Activated T-helper 2 cell treated with anti-CD3 and anti-CD28 coated beads, Interferon-gamma antibody, Interleukin-2, Interleukin-4, amounts not matched to agents 10 μg/mL and 5 μg/mL and 100 μg/mL, durations not matched to agents 14 hours and 24 hours and 36 hours (primary cell): ENCODE measurements around the gene DNAI2. TPM values are rescaled to one million over a fixed set of nuclear protein-coding genes. Genes with fewer than 3 reads are reported as not detected.
"Not testable (repeated sequence)": the region's sequence is repeated elsewhere in the genome, so short reads cannot be mapped to it uniquely, and the experiment has no call there.

ENCODE experiments used
- DNase-seq: peaks from one replicate; pipeline ENCODE4 v3.0.0; 2021; ENCODE audit warnings: low spot score
- H3K27ac Mint-ChIP-seq: one replicate; pipeline ENCODE4 v1.8.0; 2021; ENCODE audit warnings: mixed read lengths
- H3K27me3 Mint-ChIP-seq: one replicate; pipeline ENCODE4 v1.8.0; 2021; ENCODE audit warnings: low read depth, mixed read lengths
- H3K36me3 Mint-ChIP-seq: one replicate; pipeline ENCODE4 v1.8.0; 2021; ENCODE audit warnings: low read depth, mixed read lengths
- H3K4me1 Mint-ChIP-seq: one replicate; pipeline ENCODE4 v1.8.0; 2021; ENCODE audit warnings: low read depth, mixed read lengths
- H3K4me3 Mint-ChIP-seq: one replicate; pipeline ENCODE4 v1.8.0; 2021; ENCODE audit warnings: low read depth, mild to moderate bottlenecking, moderate library complexity, mixed read lengths
- H3K9me3 Mint-ChIP-seq: one replicate; pipeline ENCODE4 v1.8.0; 2021; ENCODE audit warnings: mixed read lengths
- intact Hi-C: fragments of 100-400 bp; cut with micrococcal nuclease; formaldehyde crosslinking; loops from one replicate; pipeline ENCODE4 v1.15.1; 2023
- total RNA-seq: library from RNA; stranded (reverse); gene quantifications from 2 replicates; pipeline ENCODE4 v1.2.3, GENCODE V29; 2022

Gene DNAI2
- total RNA-seq, 1 donor from 2014 or later: 0.75 TPM

DNA sequence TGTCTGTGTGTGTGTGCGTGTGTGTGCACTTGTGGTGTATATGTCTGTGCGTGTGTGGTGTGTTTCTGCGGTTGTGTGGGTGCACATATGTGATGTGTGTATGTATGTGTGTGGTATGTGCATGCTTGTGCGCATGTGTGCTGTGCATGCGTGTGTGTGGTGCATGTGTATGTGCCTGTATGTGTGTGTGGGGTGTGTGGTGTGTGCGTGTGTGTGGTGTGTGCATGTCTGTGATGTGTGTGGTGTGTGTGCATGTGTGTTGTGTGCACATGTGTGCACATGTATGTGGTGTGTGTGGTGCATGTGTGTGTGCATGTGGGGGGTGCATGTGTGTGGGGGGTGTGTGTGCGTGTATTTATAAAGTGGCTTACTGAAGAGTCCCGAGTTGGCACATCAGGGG lies 23.0 kb upstream of the DNAI2 start:
- no peak for DNase-seq
- intact Hi-C loops: no loop called here
- Mint-ChIP-seq H3K4me1 (no peaks in the 10 kb centered on the region), H3K4me3 (no peak overlapping the region), H3K9me3 (no peaks in the 10 kb centered on the region), H3K27me3 (no peaks in the 10 kb centered on the region), H3K36me3 (peaks cover 8% of the 10 kb centered on the region), H3K27ac (no peak overlapping the region)

DNA sequence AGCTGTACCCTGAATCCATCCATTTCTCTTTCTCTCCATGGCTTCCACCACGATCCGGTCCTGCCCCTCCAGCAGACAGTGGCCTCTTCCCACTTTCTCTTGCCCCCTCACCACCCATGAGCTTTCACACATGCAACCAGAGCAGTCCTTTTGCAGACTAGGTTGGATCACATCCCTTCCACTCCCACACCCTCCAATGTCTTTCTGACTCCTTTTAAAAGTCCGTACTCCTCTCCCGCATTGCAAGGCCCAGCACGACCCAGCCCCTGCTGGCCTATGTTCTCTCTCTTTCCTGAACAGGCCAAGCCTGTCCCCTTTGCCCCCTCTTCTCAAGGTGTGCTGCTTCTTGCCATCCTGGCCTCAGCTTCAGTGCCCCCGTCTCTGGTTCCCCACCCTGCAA lies 22.5 kb upstream of the DNAI2 start:
- H3K9me3 Mint-ChIP-seq: no peaks in the 10 kb centered on the region
- intact Hi-C loops: no loop called here
- no peaks in the 10 kb centered on the region for H3K27me3 Mint-ChIP-seq
- no peak overlapping the region for H3K4me3 Mint-ChIP-seq
- H3K36me3 Mint-ChIP-seq: peaks cover 6% of the 10 kb centered on the region
- no peaks in the 10 kb centered on the region for H3K4me1 Mint-ChIP-seq
- DNase-seq: no peak
- no peak overlapping the region for H3K27ac Mint-ChIP-seq

DNA sequence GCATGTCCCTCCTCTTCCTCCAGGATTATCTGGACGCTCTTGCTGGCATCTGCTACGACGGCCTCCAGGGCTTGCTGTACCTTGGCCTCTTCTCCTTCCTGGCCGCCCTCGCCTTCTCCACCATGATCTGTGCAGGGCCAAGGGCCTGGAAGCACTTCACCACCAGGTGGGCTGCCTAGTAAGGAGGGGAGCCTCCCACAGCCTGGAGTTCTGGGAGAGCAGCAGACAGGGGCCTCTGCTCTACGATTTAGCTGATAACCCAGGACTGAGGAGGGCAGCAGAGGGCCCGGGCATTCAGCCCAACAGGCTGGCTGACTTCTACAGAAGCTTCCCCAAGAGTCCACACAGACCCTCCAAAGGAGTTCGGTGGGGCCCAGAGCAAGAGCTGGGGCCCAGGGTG lies 21.8 kb upstream of the DNAI2 start:
- H3K4me1 Mint-ChIP-seq: no peaks in the 10 kb centered on the region
- intact Hi-C loops: no loop called here
- no peaks in the 10 kb centered on the region for H3K27me3 Mint-ChIP-seq
- H3K4me3 Mint-ChIP-seq: no peak overlapping the region
- H3K27ac Mint-ChIP-seq: no peak overlapping the region
- H3K9me3 Mint-ChIP-seq: no peaks in the 10 kb centered on the region
- DNase-seq: no peak
- peaks cover 3% of the 10 kb centered on the region for H3K36me3 Mint-ChIP-seq

DNA sequence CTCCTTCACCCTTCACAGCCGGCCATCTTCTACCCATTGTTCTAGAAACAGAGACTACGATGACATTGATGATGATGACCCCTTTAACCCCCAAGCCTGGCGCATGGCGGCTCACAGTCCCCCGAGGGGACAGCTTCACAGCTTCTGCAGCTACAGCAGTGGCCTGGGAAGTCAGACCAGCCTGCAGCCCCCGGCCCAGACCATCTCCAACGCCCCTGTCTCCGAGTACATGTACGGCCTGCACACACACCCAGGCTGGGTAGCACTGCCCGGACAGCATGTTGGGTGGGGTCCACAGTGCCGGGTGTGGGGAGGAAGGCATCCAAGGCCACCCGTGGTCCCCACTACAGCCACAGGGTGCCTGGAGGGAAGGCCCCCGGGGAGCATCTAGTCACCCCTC lies 21.0 kb upstream of the DNAI2 start:
- no peak for DNase-seq
- Mint-ChIP-seq H3K4me3 (no peak overlapping the region), H3K27me3 (no peaks in the 10 kb centered on the region), H3K9me3 (no peaks in the 10 kb centered on the region), H3K36me3 (peaks cover 3% of the 10 kb centered on the region), H3K4me1 (no peaks in the 10 kb centered on the region), H3K27ac (no peak overlapping the region)
- intact Hi-C loops: no loop called here

DNA sequence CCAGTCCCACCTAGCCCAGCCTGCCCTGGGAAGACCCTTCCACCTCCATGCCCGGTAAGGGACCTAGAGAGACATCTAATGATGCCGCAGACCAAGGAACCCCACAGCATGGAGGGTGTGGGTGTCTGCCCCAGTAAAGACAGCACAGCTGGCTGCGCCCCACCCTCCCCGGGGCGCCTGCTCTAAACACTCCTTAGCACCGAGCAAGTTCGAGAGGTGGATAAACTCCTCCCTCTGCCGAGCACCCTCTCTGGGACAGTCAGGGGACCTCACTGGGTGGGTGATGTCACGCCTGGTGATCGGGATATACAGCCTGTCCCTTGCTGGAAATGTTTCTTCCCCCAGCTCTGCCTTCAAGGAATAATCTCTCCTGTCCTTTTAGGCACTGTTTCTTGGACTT lies 16.7 kb upstream of the DNAI2 start:
- H3K4me1 Mint-ChIP-seq: no peaks in the 10 kb centered on the region
- no peak overlapping the region for H3K27ac Mint-ChIP-seq
- H3K9me3 Mint-ChIP-seq: no peaks in the 10 kb centered on the region
- DNase-seq: no peak
- H3K27me3 Mint-ChIP-seq: no peaks in the 10 kb centered on the region
- no peak overlapping the region for H3K4me3 Mint-ChIP-seq
- intact Hi-C loops: no loop called here
- H3K36me3 Mint-ChIP-seq: peaks cover 3% of the 10 kb centered on the region

DNA sequence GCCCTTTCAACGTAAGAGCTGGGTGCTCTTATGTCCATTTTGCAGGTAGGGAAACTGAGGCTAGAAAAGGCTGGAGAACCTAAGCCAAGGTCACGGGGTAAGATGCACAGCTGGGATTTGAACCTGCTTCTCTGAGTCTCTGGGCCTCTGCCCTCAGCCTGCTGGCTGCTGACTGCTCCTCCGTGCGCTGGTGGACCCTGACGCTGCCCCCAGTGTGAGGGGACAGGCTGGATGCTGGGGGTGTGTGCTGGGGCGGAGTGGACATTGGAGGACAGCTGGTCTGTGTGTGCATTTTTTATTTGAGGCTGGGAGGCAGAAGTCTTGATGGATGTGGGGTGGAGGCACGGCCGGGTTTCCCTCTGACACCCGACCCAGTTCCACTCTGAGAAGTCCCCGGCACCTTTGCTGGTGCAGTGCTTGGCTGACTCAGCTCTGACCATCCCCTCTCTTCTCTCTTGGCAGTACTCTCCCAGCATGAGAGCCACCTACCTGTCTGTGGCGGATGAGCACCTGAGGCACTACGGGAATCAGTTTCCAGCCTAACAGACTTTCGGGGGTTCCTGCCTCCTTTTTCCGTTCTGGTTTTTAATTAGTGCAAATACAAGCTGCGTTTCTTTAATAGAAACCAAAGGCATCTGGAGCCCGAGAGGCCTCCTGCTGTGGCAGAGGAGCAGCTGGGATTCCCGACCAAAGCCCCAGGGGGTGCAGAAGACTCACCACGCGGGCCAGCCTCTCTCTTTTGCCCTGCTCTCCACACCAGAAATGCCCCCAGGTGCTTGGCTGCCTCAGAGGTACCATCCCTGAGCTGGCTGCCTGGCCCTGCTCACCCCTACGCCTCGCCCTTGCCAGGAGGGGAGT lies 14.1 kb upstream of the DNAI2 start:
- H3K4me3 Mint-ChIP-seq: no peak overlapping the region
- no peaks in the 10 kb centered on the region for H3K9me3 Mint-ChIP-seq
- H3K27me3 Mint-ChIP-seq: no peaks in the 10 kb centered on the region
- H3K27ac Mint-ChIP-seq: no peak overlapping the region
- no peak for DNase-seq
- H3K4me1 Mint-ChIP-seq: no peaks in the 10 kb centered on the region
- intact Hi-C loops: no loop called here
- no peaks in the 10 kb centered on the region for H3K36me3 Mint-ChIP-seq

DNA sequence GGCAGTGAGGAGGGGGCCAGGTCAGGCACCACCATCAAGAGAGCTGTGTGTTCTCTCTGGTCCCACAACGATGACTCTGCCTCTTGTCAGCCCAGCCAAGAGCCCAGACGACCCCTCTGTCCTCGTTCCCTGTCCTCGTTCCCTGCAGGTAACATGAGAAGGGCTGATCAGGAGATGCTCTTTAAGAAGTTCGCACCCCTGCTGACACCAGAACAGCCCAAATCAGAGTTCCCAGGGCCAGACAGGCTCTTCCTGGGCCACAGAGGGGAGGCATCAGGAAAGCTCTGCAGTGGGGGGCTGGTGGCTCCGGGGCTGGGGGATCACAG lies 13.5 kb upstream of the DNAI2 start:
- Mint-ChIP-seq H3K36me3 (no peaks in the 10 kb centered on the region), H3K4me1 (no peaks in the 10 kb centered on the region), H3K4me3 (no peak overlapping the region), H3K27me3 (no peaks in the 10 kb centered on the region), H3K27ac (no peak overlapping the region), H3K9me3 (no peaks in the 10 kb centered on the region)
- DNase-seq: no peak
- intact Hi-C loops: no loop called here

DNA sequence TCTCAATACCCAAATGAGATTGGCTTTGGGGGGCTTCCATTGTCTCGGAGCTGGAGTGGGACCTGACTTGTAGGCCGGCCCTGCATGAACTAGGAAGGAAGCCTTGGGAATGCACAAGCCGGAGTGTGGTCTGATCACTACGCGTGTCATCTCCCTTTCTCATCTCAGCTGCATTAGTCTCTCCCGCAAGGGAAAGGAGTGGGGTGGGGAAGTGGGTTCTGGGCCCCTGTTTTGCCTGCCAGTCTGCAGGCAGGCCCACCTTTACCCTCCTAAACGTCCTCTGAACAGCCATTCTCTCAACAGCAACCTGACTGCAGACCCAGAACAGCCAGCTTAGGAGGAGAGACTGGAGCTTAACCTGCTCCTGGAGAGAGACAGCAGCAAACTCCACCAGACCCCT lies 11.4 kb upstream of the DNAI2 start:
- Mint-ChIP-seq H3K27me3 (no peaks in the 10 kb centered on the region), H3K36me3 (peaks cover 2% of the 10 kb centered on the region), H3K4me1 (no peaks in the 10 kb centered on the region), H3K4me3 (no peak overlapping the region), H3K9me3 (no peaks in the 10 kb centered on the region), H3K27ac (no peak overlapping the region)
- intact Hi-C loops: no loop called here
- no peak for DNase-seq

DNA sequence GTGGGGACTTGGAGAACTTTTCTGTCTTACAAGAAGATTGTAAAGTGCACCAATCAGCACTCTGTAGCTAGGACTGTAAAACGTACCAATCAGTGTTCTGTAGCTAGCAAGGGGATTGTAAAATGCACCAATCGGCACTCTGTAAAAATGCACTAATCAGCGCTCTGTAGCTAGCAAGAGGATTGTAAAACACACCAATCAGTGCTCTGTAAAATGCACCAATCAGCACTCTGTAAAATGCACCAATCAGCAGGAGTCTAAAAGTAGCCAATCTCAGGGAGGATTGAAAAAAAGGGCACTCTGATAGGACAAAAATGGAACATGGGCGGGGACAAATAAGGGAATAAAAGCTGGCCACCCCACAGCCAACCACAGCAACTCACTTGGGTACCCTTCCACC lies 7.0 kb upstream of the DNAI2 start:
- H3K36me3 Mint-ChIP-seq, H3K9me3 Mint-ChIP-seq, DNase-seq, H3K27ac Mint-ChIP-seq, intact Hi-C loops, H3K4me3 Mint-ChIP-seq, H3K4me1 Mint-ChIP-seq, H3K27me3 Mint-ChIP-seq: not testable (repeated sequence)

DNA sequence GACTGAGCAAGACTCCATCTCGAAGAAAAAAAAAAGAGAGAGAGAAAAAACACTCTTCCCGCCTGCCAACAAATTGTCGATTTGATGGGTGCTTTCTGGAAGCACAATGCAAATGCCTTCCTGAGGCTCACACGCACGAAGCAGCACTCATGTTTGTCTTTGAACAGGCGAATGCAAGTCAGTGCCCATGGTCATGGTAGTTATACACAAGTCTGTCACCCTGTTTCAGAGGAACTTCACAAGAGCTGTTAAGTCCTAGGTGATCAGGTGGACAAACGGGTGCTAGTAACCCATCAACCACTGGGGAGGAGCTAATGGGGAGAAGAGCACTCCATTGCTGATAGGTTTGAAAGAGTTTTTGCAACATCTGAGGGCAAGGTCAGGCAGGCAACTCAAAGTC lies 6.5 kb upstream of the DNAI2 start:
- H3K27ac Mint-ChIP-seq: no peak overlapping the region
- H3K4me3 Mint-ChIP-seq: no peak overlapping the region
- no peak for DNase-seq
- H3K27me3 Mint-ChIP-seq: no peaks in the 10 kb centered on the region
- peaks cover 4% of the 10 kb centered on the region for H3K36me3 Mint-ChIP-seq
- intact Hi-C loops: no loop called here
- H3K4me1 Mint-ChIP-seq: peaks cover 3% of the 10 kb centered on the region
- no peaks in the 10 kb centered on the region for H3K9me3 Mint-ChIP-seq

DNA sequence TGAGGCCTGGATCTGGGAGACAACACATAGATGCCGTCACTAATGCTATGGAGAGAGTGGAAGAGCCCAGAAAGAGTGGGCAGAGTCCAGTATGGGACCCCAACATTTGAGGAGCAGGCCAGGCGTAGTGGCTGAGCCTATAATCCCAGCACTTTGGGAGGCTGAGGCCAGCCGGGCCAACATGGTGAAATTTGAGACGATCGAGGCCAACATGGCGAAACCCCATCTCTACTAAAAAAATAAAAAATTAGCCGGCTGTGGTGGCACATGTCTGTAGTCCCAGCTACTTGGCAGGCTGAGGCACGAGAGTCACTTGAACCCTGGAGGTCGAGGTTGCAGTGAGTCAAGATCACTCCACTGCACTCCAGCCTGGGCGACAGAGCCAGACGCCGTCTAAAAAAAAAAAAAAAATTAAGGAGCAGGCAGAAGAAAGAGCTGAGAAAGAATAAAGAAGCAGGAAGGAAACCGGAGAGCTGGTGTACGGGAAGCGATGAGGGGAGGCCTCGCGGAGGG lies 6.0 kb upstream of the DNAI2 start:
- Mint-ChIP-seq H3K27me3 (peaks cover 4% of the 10 kb centered on the region), H3K36me3 (peaks cover 4% of the 10 kb centered on the region), H3K27ac (no peak overlapping the region), H3K9me3 (no peaks in the 10 kb centered on the region), H3K4me1 (peaks cover 3% of the 10 kb centered on the region), H3K4me3 (no peak overlapping the region)
- intact Hi-C loops: no loop called here
- DNase-seq: no peak

DNA sequence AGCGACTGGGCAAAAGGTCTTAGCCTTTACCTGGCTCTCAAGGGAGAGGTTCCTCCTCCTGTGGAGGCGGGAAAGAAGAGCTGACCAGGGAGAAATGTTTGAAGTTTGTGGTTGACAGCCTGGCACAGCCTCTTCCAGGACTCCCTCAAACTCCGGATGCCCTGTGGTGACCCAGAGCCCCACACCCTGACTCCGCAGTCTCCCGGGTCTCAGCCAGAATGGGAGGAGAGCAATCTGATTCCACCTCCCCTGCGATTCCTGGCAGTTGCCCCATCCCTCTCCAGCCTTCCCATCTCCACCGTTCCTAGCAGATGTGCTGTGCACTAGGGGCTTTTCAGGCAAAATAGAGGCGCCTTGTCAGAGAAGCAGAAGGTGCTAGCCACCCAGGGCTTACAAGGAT lies 5.5 kb upstream of the DNAI2 start:
- Mint-ChIP-seq H3K27ac (no peak overlapping the region), H3K4me3 (no peak overlapping the region), H3K27me3 (peaks cover 7% of the 10 kb centered on the region), H3K9me3 (no peaks in the 10 kb centered on the region), H3K4me1 (peaks cover 3% of the 10 kb centered on the region), H3K36me3 (peaks cover 4% of the 10 kb centered on the region)
- DNase-seq: no peak
- intact Hi-C loops: no loop called here

DNA sequence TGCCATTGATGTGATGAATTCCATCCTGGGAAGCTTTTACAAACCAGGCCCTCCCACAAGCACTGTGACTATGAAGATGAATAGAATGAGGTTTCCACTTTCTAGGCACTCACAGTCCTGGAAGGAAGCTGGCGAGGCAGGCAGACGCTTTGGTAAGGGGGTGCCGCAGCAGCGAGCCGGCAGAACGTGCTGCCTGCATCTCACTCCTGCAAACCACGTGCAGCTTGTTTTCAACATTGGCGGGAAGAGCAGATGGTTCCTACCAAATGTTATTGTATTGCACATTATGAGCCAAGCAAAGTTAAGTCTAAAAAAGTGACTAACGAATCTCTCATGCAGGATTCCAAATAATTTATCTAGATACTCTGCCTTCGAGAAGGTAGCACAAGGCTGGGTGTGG lies 3.7 kb upstream of the DNAI2 start:
- Mint-ChIP-seq H3K27ac (no peak overlapping the region), H3K4me3 (no peak overlapping the region), H3K36me3 (peaks cover 4% of the 10 kb centered on the region), H3K27me3 (peaks cover 7% of the 10 kb centered on the region), H3K4me1 (peaks cover 18% of the 10 kb centered on the region), H3K9me3 (no peaks in the 10 kb centered on the region)
- intact Hi-C loops: no loop called here
- no peak for DNase-seq

DNA sequence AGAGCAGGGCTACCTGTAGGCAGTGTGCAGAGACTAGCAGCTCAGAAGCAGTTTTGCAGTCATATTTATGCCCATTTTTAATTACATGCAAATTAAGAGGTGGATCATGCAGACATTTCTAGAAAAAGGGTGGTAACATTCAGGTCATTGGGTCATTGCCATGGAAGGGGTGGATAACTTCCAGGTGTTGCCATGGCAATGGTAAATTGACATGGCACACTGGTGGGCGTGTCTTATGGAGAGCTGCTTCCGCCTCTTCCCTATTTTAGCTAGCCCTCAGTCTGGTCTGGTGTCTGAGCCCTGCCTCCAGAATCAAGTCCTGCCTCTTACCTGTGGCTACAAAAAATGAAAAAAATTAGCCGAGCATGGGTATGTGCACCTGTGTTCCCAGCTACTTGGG lies 2.8 kb upstream of the DNAI2 start:
- Mint-ChIP-seq H3K36me3 (peaks cover 4% of the 10 kb centered on the region), H3K9me3 (no peaks in the 10 kb centered on the region), H3K27me3 (peaks cover 7% of the 10 kb centered on the region), H3K27ac (no peak overlapping the region), H3K4me3 (no peak overlapping the region), H3K4me1 (peaks cover 22% of the 10 kb centered on the region)
- no peak for DNase-seq
- intact Hi-C loops: no loop called here
